Activated CD4-positive, alpha-beta T cell treated with anti-CD3 and anti-CD28 coated beads, Interleukin-10, Interleukin-2, amounts not matched to agents 100 ng/mL and 50 ng/mL, durations not matched to agents 16 hours and 8 hours (primary cell): ENCODE results near the gene WWP2.
"Not testable (repeated sequence)": the region's sequence is repeated elsewhere in the genome, so short reads cannot be mapped to it uniquely, and the experiment has no call there.

ENCODE experiments used
- DNase-seq: peaks from one replicate; pipeline ENCODE4 v3.0.0-alpha.2; 2020

Gene WWP2

GRCh38 chr16:69761983-69762813 is at the start of gene WWP2:
TSS of gene WWP2 (plus strand) at chr16:69762332. CDS start at chr16:69787011, 24,679 bp downstream.
- DNase-seq, result peak; percentile 80

- no peak for DNase-seq
Observed at GRCh38 chr16:69712914-69713581, 49.1 kb upstream of the WWP2 start.

GRCh38 chr16:69717066-69717465 is 45.1 kb upstream of the WWP2 start:
- no peak for DNase-seq

- DNase-seq, result no peak
Observed at GRCh38 chr16:69718111-69718764, 43.9 kb upstream of the WWP2 start.

GRCh38 chr16:69720822-69721430 is 41.2 kb upstream of the WWP2 start:
- no peak for DNase-seq

GRCh38 chr16:69721441-69721957 is 40.6 kb upstream of the WWP2 start:
- DNase-seq, result no peak

- no peak for DNase-seq
Observed at GRCh38 chr16:69724414-69724873, 37.7 kb upstream of the WWP2 start.

- DNase-seq, result no peak
Observed at GRCh38 chr16:69724981-69725479, 37.1 kb upstream of the WWP2 start.

GRCh38 chr16:69725480-69726312 is 36.4 kb upstream of the WWP2 start:
- DNase-seq, result no peak

- DNase-seq, result peak; percentile 97
Observed at GRCh38 chr16:69726313-69727060, 35.6 kb upstream of the WWP2 start, which contains the start of gene NQO1. TSS of gene NQO1 (minus strand) at chr16:69726560. CDS start at chr16:69726439, 121 bp downstream.

GRCh38 chr16:69727916-69728270 is 34.2 kb upstream of the WWP2 start:
- DNase-seq, result no peak

- DNase-seq, result not testable (repeated sequence)
Observed at GRCh38 chr16:69729030-69729429, 33.1 kb upstream of the WWP2 start.

GRCh38 chr16:69731280-69731679 is 30.9 kb upstream of the WWP2 start:
- not testable (repeated sequence) for DNase-seq

- no peak for DNase-seq
Observed at GRCh38 chr16:69732101-69732500, 30.0 kb upstream of the WWP2 start.

GRCh38 chr16:69741519-69741918 is 20.6 kb upstream of the WWP2 start:
- DNase-seq, result no peak

GRCh38 chr16:69741951-69742904 is 19.9 kb upstream of the WWP2 start:
- no peak for DNase-seq

- DNase-seq, result no peak
Observed at GRCh38 chr16:69744363-69745231, 17.5 kb upstream of the WWP2 start.

- DNase-seq, result no peak
Observed at GRCh38 chr16:69745232-69745612, 16.9 kb upstream of the WWP2 start.

GRCh38 chr16:69745959-69746358 is 16.2 kb upstream of the WWP2 start:
- no peak for DNase-seq
